Measurements from ENCODE around the gene OR4K1.
"Not testable (repeated sequence)": the region's sequence is repeated elsewhere in the genome, so short reads cannot be mapped to it uniquely, and the experiment has no call there.

OR4K1 gene

DNA sequence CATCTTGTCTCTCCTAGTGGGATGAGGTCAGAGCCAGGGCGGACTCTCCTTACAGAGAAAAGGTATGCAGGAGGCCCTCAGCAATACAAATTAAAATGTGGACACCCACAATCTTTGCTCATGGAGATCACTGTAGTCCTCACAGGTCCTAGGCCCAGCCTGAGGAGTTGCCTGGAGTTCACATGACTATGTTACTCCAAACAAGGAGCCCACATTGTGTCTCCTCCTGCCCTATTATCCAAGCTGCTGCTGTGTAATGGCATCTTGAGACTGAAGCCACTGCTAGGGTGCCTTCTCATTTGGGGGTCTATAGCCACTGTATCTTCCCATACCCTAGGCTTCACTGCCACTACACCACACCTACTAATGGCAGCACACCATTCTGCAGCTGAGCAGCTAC, 11.0 kb downstream of the OR4K1 start:
- Histone ChIP-seq H3K4me3 (ENCODE audit: low read depth, low read length) (no peak overlapping the region), H3K27me3 (ENCODE audit: insufficient read depth, low read length) (no peaks in the 10 kb centered on the region), H3K79me2 (ENCODE audit: control insufficient read depth, insufficient read depth, low read length, unreplicated experiment) (no peaks in the 10 kb centered on the region), H3K36me3 (ENCODE audit: insufficient read depth, low read length) (no peaks in the 10 kb centered on the region), H3K27ac (ENCODE audit: low read depth, low read length) (no peak overlapping the region), H2AFZ (ENCODE audit: low read length, unreplicated experiment) (no peak overlapping the region), H3K4me1 (ENCODE audit: control insufficient read depth, insufficient read depth, low read length, unreplicated experiment) (no peaks in the 10 kb centered on the region)

GRCh38 chr14:19947413-19948090, 16.8 kb downstream of the OR4K1 start:
- Histone ChIP-seq H3K4me3 (ENCODE audit: low read depth, low read length) (peak overlapping the region; percentile 70), H3K4me1 (ENCODE audit: control insufficient read depth, insufficient read depth, low read length, unreplicated experiment) (no peaks in the 10 kb centered on the region), H3K79me2 (ENCODE audit: control insufficient read depth, insufficient read depth, low read length, unreplicated experiment) (no peaks in the 10 kb centered on the region), H2AFZ (ENCODE audit: low read length, unreplicated experiment) (peak overlapping the region; percentile 81), H3K27me3 (ENCODE audit: insufficient read depth, low read length) (no peaks in the 10 kb centered on the region), H3K36me3 (ENCODE audit: insufficient read depth, low read length) (no peaks in the 10 kb centered on the region), H3K27ac (ENCODE audit: low read depth, low read length) (no peak overlapping the region)

DNA sequence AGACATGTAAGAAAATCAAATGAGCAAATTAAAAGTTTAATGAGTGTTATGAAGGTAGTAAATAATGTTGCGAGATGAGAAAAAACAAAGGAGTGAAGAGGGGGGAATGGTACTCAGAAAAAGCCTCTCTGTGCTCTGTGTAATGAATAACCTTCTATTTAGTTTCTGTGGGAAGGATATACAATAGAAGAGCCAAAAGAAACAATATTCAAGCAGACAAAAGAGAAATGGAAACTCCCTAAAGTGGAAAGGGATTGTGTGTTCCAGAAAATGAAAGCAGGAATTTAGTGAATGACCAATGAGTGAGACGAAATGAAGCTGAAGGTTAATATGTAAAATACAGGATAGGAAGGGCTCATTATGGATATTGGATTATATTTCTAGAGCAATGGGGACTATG, 18.5 kb downstream of the OR4K1 start:
- H2AFZ ChIP-seq (ENCODE audit: low read length, unreplicated experiment): peak overlapping the region; percentile 59
- H3K36me3 ChIP-seq (ENCODE audit: insufficient read depth, low read length): no peaks in the 10 kb centered on the region
- H3K4me3 ChIP-seq (ENCODE audit: low read depth, low read length): peak overlapping the region; percentile 46

DNA sequence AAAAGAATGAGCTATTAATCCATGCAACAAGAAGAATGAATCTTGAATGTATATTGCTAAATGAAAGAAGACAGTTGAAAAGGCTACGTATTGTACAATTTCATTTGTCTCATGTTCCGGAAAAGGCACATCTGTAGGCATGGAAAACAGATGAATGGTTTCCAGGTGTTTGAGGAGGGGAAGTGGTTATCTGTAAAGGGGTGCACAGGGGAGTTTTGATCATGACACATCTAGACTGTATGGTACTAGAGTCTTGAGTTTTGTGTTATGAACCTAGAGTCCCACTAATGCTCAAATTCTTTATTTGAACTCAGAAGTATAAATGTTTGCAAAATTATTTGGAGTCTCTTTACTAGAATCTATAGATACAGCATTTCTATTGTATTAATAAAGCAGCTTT, 39.0 kb downstream of the OR4K1 start:
- H3K27me3 ChIP-seq (ENCODE audit: insufficient read depth, low read length); H3K27ac ChIP-seq (ENCODE audit: low read depth, low read length); H3K79me2 ChIP-seq (ENCODE audit: control insufficient read depth, insufficient read depth, low read length, unreplicated experiment); H3K36me3 ChIP-seq (ENCODE audit: insufficient read depth, low read length); H3K4me1 ChIP-seq (ENCODE audit: control insufficient read depth, insufficient read depth, low read length, unreplicated experiment); H3K4me3 ChIP-seq (ENCODE audit: low read depth, low read length); H2AFZ ChIP-seq (ENCODE audit: low read length, unreplicated experiment): not testable (repeated sequence)

More for the DNA sequence above, 18.5 kb downstream of the OR4K1 start:
- Histone ChIP-seq H3K79me2 (ENCODE audit: control insufficient read depth, insufficient read depth, low read length, unreplicated experiment) (no peaks in the 10 kb centered on the region), H3K27me3 (ENCODE audit: insufficient read depth, low read length) (no peaks in the 10 kb centered on the region), H3K4me1 (ENCODE audit: control insufficient read depth, insufficient read depth, low read length, unreplicated experiment) (no peaks in the 10 kb centered on the region), H3K27ac (ENCODE audit: low read depth, low read length) (no peak overlapping the region)

DNA sequence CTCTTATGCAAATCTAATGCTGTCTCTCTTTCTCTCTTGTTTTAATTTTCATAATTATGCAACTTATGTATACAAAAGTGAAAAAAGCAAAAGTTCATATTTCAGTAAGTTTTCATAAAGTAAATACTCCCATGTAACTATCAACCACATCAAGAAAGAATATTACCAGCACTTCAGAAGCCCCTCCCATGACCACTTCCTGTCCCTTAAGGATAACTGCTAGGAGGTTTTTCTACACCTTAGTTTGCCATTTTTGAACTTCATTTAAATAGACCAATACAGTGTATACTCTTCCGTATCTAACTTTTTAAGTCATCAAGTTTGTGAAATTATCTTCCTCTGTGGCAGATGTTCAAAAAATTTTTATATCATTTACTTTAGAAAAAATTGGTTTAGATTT, 44.1 kb downstream of the OR4K1 start:
- Histone ChIP-seq H3K36me3 (ENCODE audit: insufficient read depth, low read length) (no peaks in the 10 kb centered on the region), H2AFZ (ENCODE audit: low read length, unreplicated experiment) (no peak overlapping the region), H3K79me2 (ENCODE audit: control insufficient read depth, insufficient read depth, low read length, unreplicated experiment) (no peaks in the 10 kb centered on the region), H3K27me3 (ENCODE audit: insufficient read depth, low read length) (no peaks in the 10 kb centered on the region), H3K27ac (ENCODE audit: low read depth, low read length) (no peak overlapping the region), H3K4me3 (ENCODE audit: low read depth, low read length) (no peak overlapping the region), H3K4me1 (ENCODE audit: control insufficient read depth, insufficient read depth, low read length, unreplicated experiment) (no peaks in the 10 kb centered on the region)

DNA sequence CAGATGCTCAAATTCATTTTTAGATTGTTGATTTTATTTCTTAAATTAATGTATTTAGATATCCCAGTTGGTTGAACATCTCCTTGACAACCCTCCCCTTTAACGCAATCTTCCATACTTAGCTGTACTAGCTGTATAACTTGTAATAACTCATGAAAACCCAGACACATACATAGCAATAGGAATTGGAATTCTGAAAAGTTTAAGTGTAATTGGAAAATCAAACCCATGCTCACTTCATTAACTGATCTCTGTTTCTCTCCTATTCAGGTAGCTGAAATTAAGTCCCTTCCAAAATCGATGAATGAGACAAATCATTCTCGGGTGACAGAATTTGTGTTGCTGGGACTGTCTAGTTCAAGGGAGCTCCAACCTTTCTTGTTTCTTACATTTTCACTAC, 44.6 kb downstream of the OR4K1 start, which contains the start of gene OR4K15:
Gene OR4K15, plus strand, starts transcription at position 301 of the 400 bp plus-strand sequence. Its CDS starts 0 bp downstream, at position 301.
- Histone ChIP-seq H2AFZ (ENCODE audit: low read length, unreplicated experiment) (no peak within 1 kb of the TSS), H3K27ac (ENCODE audit: low read depth, low read length) (no peak within 1 kb of the TSS), H3K36me3 (ENCODE audit: insufficient read depth, low read length) (no peaks in the 10 kb centered on the region), H3K4me3 (ENCODE audit: low read depth, low read length) (no peak within 1 kb of the TSS), H3K27me3 (ENCODE audit: insufficient read depth, low read length) (no peaks in the 10 kb centered on the region), H3K4me1 (ENCODE audit: control insufficient read depth, insufficient read depth, low read length, unreplicated experiment) (no peaks in the 10 kb centered on the region), H3K79me2 (ENCODE audit: control insufficient read depth, insufficient read depth, low read length, unreplicated experiment) (no peaks in the 10 kb centered on the region)
